ENCODE data around the gene PRRG3.

The PRRG3 gene

GRCh38 chrX:151713849-151714248 is 18.6 kb downstream of the PRRG3 start:
- no peak for DNase-seq (ENCODE audit: low read depth)
- peak; percentile 46 for TF ChIP-seq CTCF (conservative IDR thresholded peaks at IDR 0.05; ENCODE audit: control insufficient read depth, insufficient read depth, low read depth, low read length)
- no peak overlapping the region for H3K4me3 ChIP-seq (ENCODE audit: control insufficient read depth, low read depth, low read length)

DNA sequence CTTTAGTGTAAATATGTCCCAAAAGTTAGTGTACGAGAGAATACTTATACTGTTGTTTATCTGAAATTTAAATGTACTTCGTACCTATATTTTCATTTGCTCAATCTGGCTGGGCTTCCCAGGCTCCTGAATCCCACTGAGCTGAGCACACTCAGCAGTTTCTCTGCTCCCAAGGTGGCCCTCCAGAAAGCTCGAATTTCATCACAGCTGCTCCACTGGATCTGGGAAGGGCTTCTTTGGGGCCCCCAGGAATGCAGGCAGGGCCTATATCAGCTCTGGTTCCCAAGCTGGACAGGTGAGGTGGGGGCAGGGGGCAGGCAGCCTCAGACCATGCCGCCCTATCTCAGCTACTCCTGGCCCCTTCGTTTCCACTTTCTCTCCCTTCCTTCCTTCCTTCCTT is 19.1 kb downstream of the PRRG3 start:
- H3K4me3 ChIP-seq (ENCODE audit: control insufficient read depth, low read depth, low read length) = no peak overlapping the region
- no peak for DNase-seq (ENCODE audit: low read depth)
- TF ChIP-seq CTCF (conservative IDR thresholded peaks at IDR 0.05; ENCODE audit: control insufficient read depth, insufficient read depth, low read depth, low read length) = no peak

GRCh38 chrX:151715752-151716151 is 20.5 kb downstream of the PRRG3 start, which contains the start of gene FATE1:
Gene FATE1 (plus strand): TSS chrX:151716035. CDS start chrX:151716120, 85 bp downstream.
- DNase-seq (ENCODE audit: low read depth) = no peak
- TF ChIP-seq CTCF (conservative IDR thresholded peaks at IDR 0.05; ENCODE audit: control insufficient read depth, insufficient read depth, low read depth, low read length) = no peak
- H3K4me3 ChIP-seq (ENCODE audit: control insufficient read depth, low read depth, low read length) = no peak within 1 kb of the TSS

- H3K4me3 ChIP-seq (ENCODE audit: control insufficient read depth, low read depth, low read length) = no peak overlapping the region
- peak; percentile 33 for TF ChIP-seq CTCF (conservative IDR thresholded peaks at IDR 0.05; ENCODE audit: control insufficient read depth, insufficient read depth, low read depth, low read length)
- peak; percentile 13 for DNase-seq (ENCODE audit: low read depth)
Observed at GRCh38 chrX:151722241-151722846, 27.1 kb downstream of the PRRG3 start.

DNA sequence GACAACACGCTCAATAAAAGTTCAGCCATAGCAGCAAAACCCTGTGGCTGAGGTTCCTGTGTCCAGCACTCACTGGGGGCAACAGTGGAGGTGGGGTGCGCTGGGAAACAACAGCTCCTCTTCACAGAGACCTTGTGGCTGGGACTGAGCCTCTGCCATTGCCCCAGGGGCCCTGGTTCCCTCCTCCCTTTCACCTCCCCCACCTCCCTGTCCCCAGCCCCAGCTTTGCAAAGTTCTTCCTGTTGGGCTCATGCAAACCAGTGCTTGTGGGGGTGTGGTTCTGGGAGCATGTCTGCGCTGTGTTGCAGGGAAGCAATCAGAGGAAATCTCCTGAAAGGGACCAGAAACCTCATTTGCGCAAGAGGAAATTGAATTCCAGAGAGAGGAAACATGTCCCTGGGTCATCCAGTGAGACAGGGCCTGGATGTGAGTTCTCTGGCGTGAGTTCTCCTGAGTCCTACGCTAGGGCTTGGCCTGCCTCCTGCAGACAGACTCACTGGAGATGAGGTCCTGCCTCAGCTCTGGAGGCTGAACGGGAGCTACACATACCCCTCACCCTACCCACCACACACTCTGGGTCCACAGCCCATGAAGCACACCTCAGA is 28.0 kb downstream of the PRRG3 start:
- TF ChIP-seq CTCF (conservative IDR thresholded peaks at IDR 0.05; ENCODE audit: control insufficient read depth, insufficient read depth, low read depth, low read length) = no peak
- no peak overlapping the region for H3K4me3 ChIP-seq (ENCODE audit: control insufficient read depth, low read depth, low read length)
- no peak for DNase-seq (ENCODE audit: low read depth)

DNA sequence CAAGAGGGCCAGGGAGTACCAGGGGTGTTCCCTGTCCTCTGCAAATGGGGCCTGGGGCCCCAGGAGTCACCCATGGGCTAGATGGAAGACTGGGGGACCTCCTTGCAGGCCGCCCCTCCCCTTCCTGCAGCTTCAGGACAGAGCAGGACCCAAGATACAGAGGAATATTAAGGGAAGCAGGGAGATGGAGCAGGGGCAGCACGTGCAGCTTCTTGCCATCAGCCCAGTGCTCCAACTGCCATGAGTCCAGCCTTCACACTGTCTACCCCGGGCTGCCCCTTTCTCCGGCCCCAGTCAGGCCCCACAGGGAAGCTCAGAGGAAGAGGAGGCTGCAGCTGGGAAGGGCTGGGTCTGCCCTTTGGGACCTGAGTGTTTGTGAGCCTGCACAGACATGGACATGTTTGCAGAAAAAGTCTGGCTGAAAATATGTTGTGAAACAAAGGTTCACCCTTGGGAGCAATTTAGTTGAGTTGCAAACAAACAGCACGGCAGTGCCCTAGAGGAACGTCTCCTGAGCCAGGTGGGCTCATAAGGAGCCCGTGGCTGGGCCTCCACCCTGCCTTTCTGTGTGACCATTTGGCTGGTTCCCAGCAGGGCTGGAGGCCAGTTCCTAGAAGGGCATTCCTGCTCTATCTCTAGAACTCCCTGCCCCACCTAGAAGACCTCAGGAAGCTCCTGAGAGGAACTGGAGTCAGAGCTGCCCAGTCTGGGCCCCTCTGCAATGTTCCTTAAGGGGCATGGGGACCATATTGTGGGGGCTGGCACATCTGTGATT is 29.5 kb downstream of the PRRG3 start:
- DNase-seq (ENCODE audit: low read depth) = no peak
- H3K4me3 ChIP-seq (ENCODE audit: control insufficient read depth, low read depth, low read length) = no peak overlapping the region
- no peak for TF ChIP-seq CTCF (conservative IDR thresholded peaks at IDR 0.05; ENCODE audit: control insufficient read depth, insufficient read depth, low read depth, low read length)
